Stimulated activated naive CD4-positive, alpha-beta T cell treated with Interleukin-2 at 50 U/mL for 16 hours (primary cell): ENCODE data around the gene PAX5.

Source experiments
- DNase-seq: peaks from one replicate; lab custom pipeline; 2025; lab: John Stamatoyannopoulos, UW

Gene PAX5

GRCh38 chr9:37025071-37025822 lies 8.8 kb downstream of the PAX5 start:
- no peak for DNase-seq

GRCh38 chr9:37017546-37017945 lies 16.5 kb downstream of the PAX5 start:
- no peak for DNase-seq

- no peak for DNase-seq
Measured at GRCh38 chr9:37011530-37011929, 22.5 kb downstream of the PAX5 start.

- no peak for DNase-seq
Measured at GRCh38 chr9:37010976-37011375, 23.1 kb downstream of the PAX5 start.

- no peak for DNase-seq
Measured at GRCh38 chr9:37010180-37010579, 23.9 kb downstream of the PAX5 start.

GRCh38 chr9:37007295-37007694 lies 26.8 kb downstream of the PAX5 start:
- no peak for DNase-seq

GRCh38 chr9:37005517-37006140 lies 28.4 kb downstream of the PAX5 start:
- DNase-seq: no peak

- DNase-seq: no peak
Measured at GRCh38 chr9:37004424-37004935, 29.6 kb downstream of the PAX5 start.

GRCh38 chr9:37002413-37003217 lies 31.5 kb downstream of the PAX5 start:
- DNase-seq: no peak

- no peak for DNase-seq
Measured at GRCh38 chr9:37002036-37002412, 32.0 kb downstream of the PAX5 start.

- no peak for DNase-seq
Measured at GRCh38 chr9:37001459-37001858, 32.6 kb downstream of the PAX5 start.

GRCh38 chr9:36999728-37000333 lies 34.2 kb downstream of the PAX5 start:
- DNase-seq: no peak

GRCh38 chr9:36997414-36997813 lies 36.7 kb downstream of the PAX5 start:
- no peak for DNase-seq

- no peak for DNase-seq
Measured at GRCh38 chr9:36996706-36997086, 37.4 kb downstream of the PAX5 start.

- DNase-seq: peak; percentile 37
Measured at GRCh38 chr9:36995927-36996705, 38.0 kb downstream of the PAX5 start.

- no peak for DNase-seq
Measured at GRCh38 chr9:36993933-36994764, 39.9 kb downstream of the PAX5 start.

GRCh38 chr9:36992501-36993316 lies 41.4 kb downstream of the PAX5 start:
- no peak for DNase-seq

GRCh38 chr9:36991516-36992134 lies 42.4 kb downstream of the PAX5 start:
- DNase-seq: no peak

GRCh38 chr9:36988848-36989247 lies 45.2 kb downstream of the PAX5 start:
- DNase-seq: no peak
